ENCODE results near the gene CYSLTR1.
"Not testable (repeated sequence)": the region's sequence is repeated elsewhere in the genome, so short reads cannot be mapped to it uniquely, and the experiment has no call there.

CYSLTR1 gene

GRCh38 chrX:78327370-78328086 lies at the start of gene CYSLTR1:
CYSLTR1 (minus strand) TSS chrX:78327611; CDS start chrX:78273746, 53,865 bp downstream.
- DNase-seq (ENCODE audit: low spot score) = peak; percentile 62

- DNase-seq (ENCODE audit: low spot score) = no peak
Measured at GRCh38 chrX:78377186-78377585, 49.8 kb upstream of the CYSLTR1 start.

GRCh38 chrX:78375894-78376293 lies 48.5 kb upstream of the CYSLTR1 start:
- no peak for DNase-seq (ENCODE audit: low spot score)

- no peak for DNase-seq (ENCODE audit: low spot score)
Measured at GRCh38 chrX:78366576-78366975, 39.2 kb upstream of the CYSLTR1 start.

- DNase-seq (ENCODE audit: low spot score) = no peak
Measured at GRCh38 chrX:78357342-78358055, 30.1 kb upstream of the CYSLTR1 start.

- DNase-seq (ENCODE audit: low spot score) = no peak
Measured at GRCh38 chrX:78333521-78333920, 6.1 kb upstream of the CYSLTR1 start.

GRCh38 chrX:78331708-78332107 lies 4.3 kb upstream of the CYSLTR1 start:
- DNase-seq (ENCODE audit: low spot score) = no peak

GRCh38 chrX:78330540-78330939 lies 3.1 kb upstream of the CYSLTR1 start:
- DNase-seq (ENCODE audit: low spot score) = no peak

- no peak for DNase-seq (ENCODE audit: low spot score)
Measured at GRCh38 chrX:78330068-78330467, 2.7 kb upstream of the CYSLTR1 start.

- DNase-seq (ENCODE audit: low spot score) = no peak
Measured at GRCh38 chrX:78329486-78329885, 2.1 kb upstream of the CYSLTR1 start.

GRCh38 chrX:78326401-78326800 lies 1.0 kb downstream of the CYSLTR1 start:
- no peak for DNase-seq (ENCODE audit: low spot score)

GRCh38 chrX:78322863-78323262 lies 4.5 kb downstream of the CYSLTR1 start:
- DNase-seq (ENCODE audit: low spot score) = peak; percentile 6

- DNase-seq (ENCODE audit: low spot score) = peak; percentile 47
Measured at GRCh38 chrX:78321809-78322208, 5.6 kb downstream of the CYSLTR1 start.

- no peak for DNase-seq (ENCODE audit: low spot score)
Measured at GRCh38 chrX:78316265-78316664, 11.1 kb downstream of the CYSLTR1 start.

GRCh38 chrX:78315745-78316144 lies 11.7 kb downstream of the CYSLTR1 start:
- no peak for DNase-seq (ENCODE audit: low spot score)

GRCh38 chrX:78314561-78314960 lies 12.8 kb downstream of the CYSLTR1 start:
- no peak for DNase-seq (ENCODE audit: low spot score)

- no peak for DNase-seq (ENCODE audit: low spot score)
Measured at GRCh38 chrX:78313526-78313925, 13.9 kb downstream of the CYSLTR1 start.

- no peak for DNase-seq (ENCODE audit: low spot score)
Measured at GRCh38 chrX:78307665-78308064, 19.7 kb downstream of the CYSLTR1 start.

GRCh38 chrX:78303086-78303485 lies 24.3 kb downstream of the CYSLTR1 start:
- DNase-seq (ENCODE audit: low spot score) = no peak

- not testable (repeated sequence) for DNase-seq (ENCODE audit: low spot score)
Measured at GRCh38 chrX:78300933-78301332, 26.5 kb downstream of the CYSLTR1 start.

GRCh38 chrX:78283511-78283910 lies 43.9 kb downstream of the CYSLTR1 start:
- no peak for DNase-seq (ENCODE audit: low spot score)

- no peak for DNase-seq (ENCODE audit: low spot score)
Measured at GRCh38 chrX:78237127-78237526, 90.3 kb downstream of the CYSLTR1 start.

- DNase-seq (ENCODE audit: low spot score) = not testable (repeated sequence)
Measured at GRCh38 chrX:78226047-78226446, 101.4 kb downstream of the CYSLTR1 start.

All from pons (tissue), 1 donor.